Hepatocyte (in vitro differentiated cells): ENCODE data around the gene FIBCD1.

ENCODE experiments used
- CTCF ChIP-seq: fragments of 200-600 bp; sonication (generic); IDR thresholded peaks from 2 replicates; pipeline ENCODE4 v1.5.1; 2016; ENCODE audit warnings: antibody characterized with exemption, mild to moderate bottlenecking; ENCODE audit not compliant: poor library complexity
- EZH2phosphoT487 ChIP-seq: fragments of 200-600 bp; sonication (generic); IDR thresholded peaks from one replicate; pipeline ENCODE4 v1.6.1; 2018; ENCODE audit warnings: antibody characterized with exemption, mild to moderate bottlenecking, low read depth, moderate library complexity; ENCODE audit not compliant: unreplicated experiment, severe bottlenecking

- no peak for TF ChIP-seq CTCF
- TF ChIP-seq EZH2phosphoT487 = no peak
Measured at GRCh38 chr9:130973686-130974281, 34.7 kb upstream of the FIBCD1 start.
